Omental fat pad (tissue), 4 donors: ENCODE results near the gene JUP. TPM values are rescaled to one million over a fixed set of nuclear protein-coding genes. Genes with fewer than 3 reads are reported as not detected.

Experiments used
- ATAC-seq: fragments of 150-250 bp; one replicate; pipeline ENCODE4 v1.9.1; 2016; ENCODE audit warnings: mild to moderate bottlenecking, moderate library complexity; ENCODE audit not compliant: low FRiP score
- DNase-seq: peaks from one replicate; pipeline ENCODE4 v3.0.0-alpha.2; 2019; ENCODE audit warnings: low spot score
- total RNA-seq, 4 donors: library from RNA; depleted of rRNA; stranded (reverse); fragments of >200 nt; gene quantifications; one replicate each; pipeline ENCODE4 v1.1.0, GENCODE V29; 2016
- TF ChIP-seq, protein P1 (sequence below), 3 donors: fragments of 450-650 bp; IDR thresholded peaks; one replicate each; pipeline ENCODE4 v1.5.1; 2016 to 2017; ENCODE audit warnings: antibody characterized with exemption in 3 of 3, mild to moderate bottlenecking in 3 of 3, moderate library complexity in 2 of 3

Gene JUP
- total RNA-seq, 4 donors from 2014 or later = 34.8 to 84.5 (median 39.0) TPM

DNA sequence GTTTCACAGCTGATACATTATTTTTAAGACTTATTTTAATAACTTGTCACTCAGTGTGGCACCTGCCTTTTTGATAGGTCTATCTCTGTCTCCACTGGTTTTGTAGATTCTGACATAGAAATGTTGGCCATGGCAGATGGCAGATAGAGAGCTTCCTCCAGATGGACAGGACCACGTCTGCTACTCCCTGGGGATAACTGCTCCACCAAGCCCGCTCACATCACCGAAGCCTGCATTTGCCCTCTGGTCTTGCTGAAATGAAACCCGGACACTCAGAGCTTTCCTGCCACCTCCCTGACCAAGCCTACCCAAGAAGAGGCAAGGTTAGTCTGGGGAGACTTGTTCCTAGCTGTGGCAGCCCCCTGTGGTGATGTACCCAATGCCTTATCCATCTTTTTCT is 35.6 kb downstream of the JUP start:
- DNase-seq (no peak), ATAC-seq (no peak)
- TF ChIP-seq, protein P1, sequence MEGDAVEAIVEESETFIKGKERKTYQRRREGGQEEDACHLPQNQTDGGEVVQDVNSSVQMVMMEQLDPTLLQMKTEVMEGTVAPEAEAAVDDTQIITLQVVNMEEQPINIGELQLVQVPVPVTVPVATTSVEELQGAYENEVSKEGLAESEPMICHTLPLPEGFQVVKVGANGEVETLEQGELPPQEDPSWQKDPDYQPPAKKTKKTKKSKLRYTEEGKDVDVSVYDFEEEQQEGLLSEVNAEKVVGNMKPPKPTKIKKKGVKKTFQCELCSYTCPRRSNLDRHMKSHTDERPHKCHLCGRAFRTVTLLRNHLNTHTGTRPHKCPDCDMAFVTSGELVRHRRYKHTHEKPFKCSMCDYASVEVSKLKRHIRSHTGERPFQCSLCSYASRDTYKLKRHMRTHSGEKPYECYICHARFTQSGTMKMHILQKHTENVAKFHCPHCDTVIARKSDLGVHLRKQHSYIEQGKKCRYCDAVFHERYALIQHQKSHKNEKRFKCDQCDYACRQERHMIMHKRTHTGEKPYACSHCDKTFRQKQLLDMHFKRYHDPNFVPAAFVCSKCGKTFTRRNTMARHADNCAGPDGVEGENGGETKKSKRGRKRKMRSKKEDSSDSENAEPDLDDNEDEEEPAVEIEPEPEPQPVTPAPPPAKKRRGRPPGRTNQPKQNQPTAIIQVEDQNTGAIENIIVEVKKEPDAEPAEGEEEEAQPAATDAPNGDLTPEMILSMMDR (IDR thresholded peaks at IDR 0.05) = no peak

DNA sequence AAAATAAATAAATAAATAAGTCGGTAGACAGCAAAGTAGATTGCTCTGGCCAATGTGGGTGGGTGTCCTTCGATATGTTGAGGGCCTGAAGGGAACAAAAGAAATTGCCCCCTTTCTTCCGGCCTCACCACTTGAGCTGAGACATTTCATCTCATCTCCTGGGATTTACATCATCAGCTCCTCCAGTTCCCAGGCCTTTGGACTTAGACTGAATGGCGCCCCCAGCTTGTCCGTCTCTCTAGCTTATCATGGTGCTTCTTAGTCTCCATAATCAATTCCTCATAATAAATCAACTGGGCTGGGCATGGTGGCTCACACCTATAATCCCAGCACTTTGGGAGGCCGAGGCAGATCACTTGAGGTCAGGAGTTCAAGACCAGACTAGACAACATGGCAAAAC is 38.2 kb downstream of the JUP start:
- ATAC-seq (no peak), DNase-seq (no peak)

DNA sequence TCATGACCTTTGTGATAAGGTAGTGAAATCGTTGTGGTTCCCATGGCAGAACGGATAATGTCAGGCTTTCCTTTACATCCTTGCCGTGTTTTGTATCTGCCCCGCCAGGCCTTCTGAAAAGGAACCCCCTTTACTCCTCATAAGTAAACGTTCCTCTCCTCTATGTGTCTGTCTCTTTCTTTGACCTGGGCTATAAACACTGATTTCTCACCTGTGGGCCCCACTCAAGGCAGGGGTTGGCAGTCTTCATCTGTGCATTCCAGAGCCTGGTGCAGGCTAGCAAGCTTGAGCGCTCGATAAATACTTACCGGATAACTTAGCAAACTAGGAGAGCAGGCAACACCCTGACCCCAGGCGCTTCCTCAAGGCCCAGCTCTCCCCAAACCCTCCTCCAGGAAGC is 44.8 kb downstream of the JUP start:
- no peak for ATAC-seq
- TF ChIP-seq, protein P1 (IDR thresholded peaks at IDR 0.05) = no peak
- DNase-seq = no peak

More for the DNA sequence above, 38.2 kb downstream of the JUP start:
- TF ChIP-seq, protein P1 (IDR thresholded peaks at IDR 0.05) = no peak

DNA sequence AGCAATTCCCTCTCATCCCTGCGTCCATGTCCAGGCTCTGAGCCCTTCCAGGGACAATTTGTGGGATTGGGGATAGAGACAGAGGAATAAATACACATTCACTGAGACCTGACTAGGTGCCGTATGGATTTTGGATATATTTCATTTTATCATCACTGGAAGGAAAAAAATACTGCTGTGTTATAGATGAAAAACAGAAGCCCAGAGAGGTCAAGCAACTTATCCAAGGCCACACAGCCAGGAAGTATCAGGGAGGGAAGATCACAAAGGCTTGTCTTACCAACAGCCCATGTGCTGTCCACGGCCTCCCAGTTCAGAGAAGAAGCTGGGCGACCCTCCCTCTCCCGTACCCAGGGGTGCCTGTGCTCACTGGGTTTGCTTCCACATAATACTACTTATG is 46.0 kb downstream of the JUP start:
- TF ChIP-seq, protein P1 (IDR thresholded peaks at IDR 0.05) = no peak
- ATAC-seq = no peak
- DNase-seq = no peak

DNA sequence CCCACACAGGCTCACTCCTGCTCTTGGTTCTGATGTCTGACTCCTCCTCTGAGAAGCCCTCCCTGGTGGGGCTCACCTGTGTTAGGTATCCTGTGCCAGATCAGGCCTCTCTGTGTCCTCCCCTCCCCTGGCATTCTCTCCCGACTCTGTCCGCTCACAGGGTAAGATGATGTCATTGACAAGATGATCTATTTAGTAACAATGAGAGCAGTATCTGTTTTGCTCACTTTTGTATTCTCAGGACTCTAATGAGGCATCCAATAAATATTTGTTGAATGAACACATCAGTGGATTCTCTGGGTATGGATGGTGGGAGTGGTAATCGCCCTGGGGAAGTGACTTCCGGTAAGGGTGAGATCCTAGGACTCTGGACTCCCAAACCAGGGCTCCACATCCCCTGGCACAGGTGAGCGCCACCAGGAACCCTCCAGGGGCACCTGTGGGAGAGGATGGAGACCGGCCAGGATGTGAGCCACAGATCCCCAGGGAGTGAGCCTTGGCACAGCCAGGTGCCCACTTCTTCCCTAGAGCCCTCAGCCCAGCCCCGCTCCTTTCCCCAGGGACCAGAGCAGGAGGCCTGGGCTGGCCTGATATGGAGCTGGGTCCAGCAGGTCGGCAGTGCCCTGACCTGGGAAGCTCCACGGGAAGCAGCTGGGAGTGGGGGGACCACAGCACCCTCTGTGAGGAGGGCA is 46.7 kb downstream of the JUP start:
- DNase-seq (no peak), ATAC-seq (peak; percentile 38)
- TF ChIP-seq, protein P1 (IDR thresholded peaks at IDR 0.05) = no peak

DNA sequence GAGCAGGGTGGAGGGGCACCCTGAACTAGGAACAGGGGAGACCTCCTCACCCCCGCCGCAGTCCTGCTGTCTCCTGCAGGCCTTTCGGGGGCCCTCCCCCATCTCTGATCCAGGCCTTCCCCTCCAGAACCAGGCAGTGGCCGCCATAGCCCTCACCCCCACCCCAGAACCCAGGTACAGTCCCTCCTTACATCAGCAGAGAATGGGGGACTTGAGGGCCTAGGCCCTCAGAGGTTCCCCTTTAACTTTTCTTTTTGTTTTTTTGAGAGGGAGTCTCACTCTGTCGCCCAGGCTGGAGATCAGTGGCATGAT is 47.8 kb downstream of the JUP start:
- DNase-seq (no peak), ATAC-seq (no peak)

More for the DNA sequence above, 47.8 kb downstream of the JUP start:
- TF ChIP-seq, protein P1 (IDR thresholded peaks at IDR 0.05) = no peak
